HG03095 (cell line): ENCODE data around the gene ARHGEF2.

Experiments
- ATAC-seq: cut with Tn5 transposase; IDR thresholded peaks from one replicate; pipeline ENCODE4 v1.9.1; 2021; ENCODE audit warnings: moderate library complexity; ENCODE audit not compliant: unreplicated experiment

ARHGEF2 gene

GRCh38 chr1:155978325-155978972, at the start of gene ARHGEF2:
Gene ARHGEF2, minus strand, starts transcription at chr1:155978547. Its CDS starts 120 bp downstream, at chr1:155978427.
- peak; percentile 44 for ATAC-seq

DNA sequence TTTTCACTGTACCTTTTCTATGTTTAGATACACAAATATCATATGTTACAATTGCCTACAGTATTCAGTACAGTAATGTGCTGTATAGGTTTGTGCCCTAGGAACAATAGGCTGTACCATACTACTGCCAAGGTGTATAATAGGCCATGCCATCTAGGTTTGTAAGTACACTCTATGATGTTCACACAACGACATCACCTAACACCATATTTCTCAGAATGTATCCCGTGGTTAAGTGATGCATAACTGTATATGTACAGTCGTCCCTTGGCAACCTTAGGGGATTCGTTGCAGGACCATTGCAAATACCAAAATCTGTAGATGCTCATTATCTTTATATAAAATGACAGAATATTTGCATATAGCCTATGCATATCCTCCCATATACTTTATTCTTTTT, 48.2 kb upstream of the ARHGEF2 start:
- ATAC-seq, result no peak

DNA sequence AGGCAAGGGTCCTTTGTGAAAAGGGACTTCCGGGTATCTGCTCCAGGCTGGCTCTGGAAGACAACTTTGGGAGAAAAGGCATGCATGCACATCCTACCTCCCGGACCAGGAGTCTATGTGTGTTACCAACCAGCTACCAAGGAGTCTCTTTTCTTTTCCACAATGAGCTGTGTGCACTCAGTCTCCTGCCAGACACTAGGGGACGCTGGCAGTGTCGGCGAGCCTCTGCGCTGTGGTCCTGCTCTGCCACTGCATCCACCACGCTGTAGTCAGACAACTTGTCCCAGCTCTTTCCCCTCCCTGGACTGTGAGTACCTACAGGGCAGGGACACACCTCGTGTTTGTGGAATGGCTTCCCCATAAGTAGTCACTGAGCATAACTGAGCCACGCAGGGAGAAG, 47.5 kb upstream of the ARHGEF2 start:
- ATAC-seq, result no peak

- ATAC-seq, result no peak
Measured at GRCh38 chr1:156024801-156025200, 46.5 kb upstream of the ARHGEF2 start.

- ATAC-seq, result no peak
Measured at GRCh38 chr1:156021954-156022353, 43.6 kb upstream of the ARHGEF2 start.

- ATAC-seq, result no peak
Measured at GRCh38 chr1:156021093-156021428, 42.7 kb upstream of the ARHGEF2 start.

DNA sequence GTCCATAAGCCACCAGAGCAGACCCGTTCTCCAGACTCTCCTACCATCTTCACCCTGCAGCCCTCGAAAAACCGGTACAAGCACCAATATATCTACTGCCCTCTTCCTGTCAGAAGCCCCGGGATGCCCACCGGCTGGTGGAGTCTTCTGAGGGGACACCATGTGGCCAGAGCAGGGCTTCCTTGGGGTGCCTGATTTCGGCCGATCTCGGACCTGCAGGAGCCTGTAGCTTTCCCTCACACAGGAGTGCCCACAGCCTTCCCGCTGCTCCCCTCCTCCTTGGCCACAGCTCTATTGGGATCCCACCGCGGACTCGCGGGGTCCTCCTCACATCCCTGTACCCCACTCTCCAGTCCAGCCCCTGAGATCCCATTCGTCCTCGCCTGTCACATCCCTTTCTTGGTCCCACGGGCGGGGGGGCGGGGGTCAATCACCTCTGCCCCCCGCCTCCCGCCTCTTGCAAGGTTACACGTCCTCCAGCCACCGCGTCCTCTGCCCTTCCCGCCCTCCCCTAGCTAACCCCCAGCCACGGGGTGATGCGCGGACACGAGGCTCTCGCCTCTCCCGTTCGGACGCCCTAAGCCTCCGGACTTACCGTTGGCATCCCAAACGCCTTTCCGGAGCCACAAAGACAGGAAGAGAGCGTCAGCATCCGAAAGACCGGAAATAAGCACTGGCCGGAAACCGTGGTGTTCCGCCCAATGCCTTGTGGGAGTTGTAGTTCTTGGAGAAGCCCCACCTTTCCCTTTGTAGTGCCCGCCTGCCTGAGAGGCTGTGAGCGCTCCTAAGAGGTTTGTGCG, 42.1 kb upstream of the ARHGEF2 start, which contains the start of gene SSR2:
Gene SSR2 (minus strand): TSS at position 659 of the 800 bp plus-strand sequence. CDS start 784 bp downstream, outside the sequence.
- ATAC-seq, result peak; percentile 98

- no peak for ATAC-seq
Measured at GRCh38 chr1:156019946-156020292, 41.6 kb upstream of the ARHGEF2 start.

DNA sequence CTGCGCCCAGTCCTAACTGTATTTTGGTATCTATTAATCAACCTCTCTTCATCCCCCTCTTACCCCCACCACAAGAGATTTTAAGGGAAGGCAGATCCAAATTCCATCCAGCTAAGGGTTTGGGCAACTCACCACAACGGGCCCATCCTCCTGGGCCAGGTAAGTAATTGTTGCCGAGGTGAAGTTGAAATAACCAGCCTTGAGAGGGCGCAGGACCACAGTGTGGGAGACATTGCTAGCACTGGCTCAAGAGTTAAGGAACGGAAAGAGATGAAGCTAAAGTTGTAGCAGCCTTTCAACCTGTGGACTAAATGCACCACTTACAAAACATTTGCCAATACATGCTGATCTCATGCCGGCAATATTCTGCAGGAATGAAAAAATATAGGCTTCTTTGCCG, 36.5 kb upstream of the ARHGEF2 start:
- ATAC-seq, result no peak

DNA sequence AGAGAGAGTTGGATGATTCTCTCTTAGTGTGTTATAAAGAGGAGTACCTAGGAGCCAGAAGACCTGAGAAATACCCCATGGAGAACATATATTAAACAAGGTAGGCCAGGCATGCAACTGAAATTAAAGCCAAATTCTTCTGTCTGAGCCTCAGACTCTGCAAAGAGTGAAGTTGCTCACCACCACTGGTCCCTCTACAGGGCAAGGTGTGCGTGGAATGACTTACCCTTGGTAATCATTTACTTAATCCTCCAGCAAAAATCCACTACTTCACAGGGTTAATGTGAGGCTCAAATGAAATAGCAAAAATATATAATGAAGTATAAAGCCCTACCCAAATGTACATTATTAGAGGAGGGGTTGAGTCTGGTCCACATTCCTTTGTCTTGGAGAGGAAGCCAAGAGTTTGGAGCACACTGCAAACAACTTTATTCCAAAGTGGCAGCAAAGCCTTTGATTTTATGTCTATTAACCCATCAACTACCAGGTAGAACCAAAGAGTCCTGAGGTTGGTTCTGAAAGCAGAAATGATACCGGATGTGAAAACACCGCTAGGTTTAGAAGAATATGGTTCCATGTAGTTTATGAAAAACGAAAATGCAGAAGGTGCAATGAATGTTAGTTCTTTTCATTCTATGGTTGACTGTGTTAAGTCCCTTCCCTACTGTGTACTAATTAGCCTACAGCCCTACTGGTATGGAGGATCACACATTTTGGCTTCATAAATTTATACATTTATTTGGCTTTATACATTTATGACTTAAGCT, 33.9 kb upstream of the ARHGEF2 start:
- peak; percentile 80 for ATAC-seq

- ATAC-seq, result no peak
Measured at GRCh38 chr1:156009404-156009803, 31.1 kb upstream of the ARHGEF2 start.

DNA sequence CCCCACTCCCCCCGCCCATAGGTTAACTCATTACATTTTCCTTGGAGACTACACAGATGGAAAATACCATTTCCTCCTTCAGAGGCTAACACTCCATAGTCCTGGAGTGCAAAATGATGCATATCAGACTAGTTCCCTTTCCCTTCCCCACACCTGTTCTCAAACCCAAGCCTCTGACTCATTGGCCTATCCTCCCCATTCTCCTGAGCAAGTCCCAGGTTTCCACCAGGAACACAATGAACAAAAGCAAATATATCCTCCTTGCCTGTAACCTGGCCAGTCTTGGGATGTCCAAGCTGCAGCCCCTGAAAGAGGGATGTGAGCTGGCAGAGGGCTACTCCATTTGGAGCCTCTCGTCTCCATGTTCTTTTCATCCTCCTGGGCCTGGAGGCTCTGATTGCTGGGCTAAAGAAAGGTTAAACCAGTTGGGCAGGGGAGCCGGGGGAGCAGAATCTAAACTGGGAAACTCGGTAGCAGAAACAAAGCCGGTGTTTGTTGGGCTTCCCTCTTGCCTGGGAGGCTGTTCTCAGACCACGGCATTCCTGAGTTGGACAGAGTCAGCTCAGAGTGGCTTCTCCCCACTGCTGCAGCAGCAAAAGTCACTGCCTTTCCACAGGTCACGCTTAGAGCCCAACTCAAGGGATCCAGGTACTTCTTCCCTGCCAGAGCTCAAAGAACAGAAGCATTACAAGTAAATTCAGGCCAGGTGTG, 28.5 kb upstream of the ARHGEF2 start:
- no peak for ATAC-seq

DNA sequence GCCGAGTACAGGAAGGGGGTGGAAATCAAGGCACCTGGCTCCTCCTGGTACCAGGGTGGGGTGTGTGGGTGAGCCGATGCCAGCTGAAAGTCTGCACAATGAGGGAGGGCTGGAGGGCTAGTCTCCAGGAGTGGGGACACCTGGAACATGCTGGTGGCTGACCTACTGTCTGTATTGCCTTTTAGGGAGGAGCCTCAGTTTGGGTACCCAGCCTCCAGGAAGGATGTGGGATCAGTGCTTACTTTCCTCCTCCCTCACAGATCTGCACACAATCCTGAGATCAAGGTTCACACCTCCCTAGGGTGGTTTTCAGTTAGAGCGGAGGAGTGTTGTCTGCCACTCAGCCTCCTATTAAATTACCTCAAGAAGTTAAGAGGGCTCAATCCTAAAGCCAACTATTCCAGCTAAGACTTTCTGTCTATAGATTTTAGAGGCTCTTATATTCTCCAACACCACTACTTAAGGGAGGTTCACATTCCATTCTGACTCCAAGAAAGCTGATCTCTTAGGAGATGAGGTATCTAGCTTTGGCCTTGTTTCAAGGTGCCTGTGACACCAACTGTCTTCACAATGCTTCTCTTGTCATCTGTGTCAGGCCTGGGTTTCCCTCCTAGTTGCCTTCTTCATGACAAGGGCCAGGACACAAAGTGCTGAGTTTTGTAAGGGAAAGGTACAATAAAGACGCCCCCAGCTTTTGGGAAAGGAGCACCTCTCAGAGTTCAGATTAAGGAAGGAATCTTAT, 26.7 kb upstream of the ARHGEF2 start:
- no peak for ATAC-seq

- ATAC-seq, result no peak
Measured at GRCh38 chr1:156003923-156004188, 25.5 kb upstream of the ARHGEF2 start.

GRCh38 chr1:156002188-156002911, 24.0 kb upstream of the ARHGEF2 start:
- no peak for ATAC-seq

- no peak for ATAC-seq
Measured at GRCh38 chr1:156001662-156002171, 23.4 kb upstream of the ARHGEF2 start.

GRCh38 chr1:156001021-156001661, 22.8 kb upstream of the ARHGEF2 start:
- no peak for ATAC-seq

DNA sequence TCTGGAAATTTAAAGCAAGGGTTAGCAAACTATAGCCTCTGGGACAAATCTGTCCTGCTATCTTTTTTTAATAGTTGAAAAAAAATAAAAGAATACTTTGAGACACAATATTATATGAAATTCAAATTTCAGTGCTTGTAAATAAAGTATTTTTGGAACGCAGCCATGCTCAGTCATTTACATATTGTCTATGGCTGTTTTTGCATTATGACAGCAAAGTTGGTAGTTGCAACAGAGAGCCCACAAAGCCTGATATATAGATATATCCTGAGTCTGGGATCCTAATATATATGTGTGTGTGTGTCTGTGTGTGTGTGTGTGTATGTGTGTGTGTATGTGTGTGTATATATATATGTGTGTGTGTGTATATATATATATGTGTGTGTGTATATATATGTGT, 21.6 kb upstream of the ARHGEF2 start:
- no peak for ATAC-seq

DNA sequence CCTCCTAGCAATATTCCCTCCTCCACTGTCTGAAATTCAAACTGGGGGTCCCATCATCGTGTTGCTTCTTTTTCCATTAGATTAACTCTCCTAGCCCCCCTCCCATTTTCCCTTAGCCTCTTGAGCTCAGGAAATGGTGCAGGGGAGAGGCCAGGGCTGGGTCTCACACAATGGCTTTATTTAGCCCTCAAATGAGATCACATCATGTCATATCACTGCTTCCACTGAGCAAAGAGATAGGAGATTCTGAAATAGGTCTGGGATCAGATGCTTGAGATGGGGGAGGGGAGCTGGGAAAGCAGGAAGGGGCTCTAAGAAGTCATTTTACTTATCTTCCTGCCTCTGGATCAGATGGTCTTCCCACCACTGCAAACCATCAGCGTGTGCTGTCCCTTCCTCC, 17.8 kb upstream of the ARHGEF2 start:
- no peak for ATAC-seq
